Fibroblast of upper back skin (primary cell): ENCODE measurements around the gene MREG.

Source experiments
- DNase-seq: peaks from one replicate; pipeline ENCODE4 v3.0.0-alpha.2; 2013

MREG gene

GRCh38 chr2:215914054-215914776 is 99.1 kb downstream of the MREG start:
- no peak for DNase-seq

- no peak for DNase-seq
These were observed 101.0 kb downstream of the MREG start for GRCh38 chr2:215912299-215912842.

GRCh38 chr2:215911301-215912085 is 101.9 kb downstream of the MREG start:
- no peak for DNase-seq

GRCh38 chr2:215910180-215910579 is 103.2 kb downstream of the MREG start:
- DNase-seq = no peak

- no peak for DNase-seq
These were observed 106.2 kb downstream of the MREG start for GRCh38 chr2:215907147-215907546.

GRCh38 chr2:215906458-215906857 is 106.9 kb downstream of the MREG start:
- DNase-seq = no peak

GRCh38 chr2:215905691-215906090 is 107.7 kb downstream of the MREG start:
- no peak for DNase-seq

- peak; percentile 78 for DNase-seq
These were observed 109.2 kb downstream of the MREG start for GRCh38 chr2:215904101-215904500.

- no peak for DNase-seq
These were observed 110.1 kb downstream of the MREG start for GRCh38 chr2:215903203-215903602.

GRCh38 chr2:215901796-215902195 is 111.6 kb downstream of the MREG start:
- DNase-seq = no peak

GRCh38 chr2:215900843-215901242 is 112.5 kb downstream of the MREG start:
- DNase-seq = no peak

GRCh38 chr2:215900203-215900611 is 113.1 kb downstream of the MREG start:
- no peak for DNase-seq

GRCh38 chr2:215899141-215900074 is 113.9 kb downstream of the MREG start:
- peak; percentile 97 for DNase-seq

- no peak for DNase-seq
These were observed 115.0 kb downstream of the MREG start for GRCh38 chr2:215898363-215898762.

GRCh38 chr2:215896921-215897320 is 116.4 kb downstream of the MREG start:
- DNase-seq = no peak

GRCh38 chr2:215895330-215895729 is 118.0 kb downstream of the MREG start:
- DNase-seq = no peak
